Activated CD4-positive, alpha-beta T cell treated with anti-CD3 and anti-CD28 coated beads, Interleukin-2, Interleukin-4, amounts not matched to agents 100 ng/mL and 50 ng/mL, durations not matched to agents 16 hours and 8 hours (primary cell): ENCODE results near the gene NEMP1.
"Not testable (repeated sequence)": the region's sequence is repeated elsewhere in the genome, so short reads cannot be mapped to it uniquely, and the experiment has no call there.

Source experiments
- DNase-seq: peaks from one replicate; pipeline ENCODE4 v3.0.0-alpha.2; 2020; ENCODE audit warnings: low spot score

Gene NEMP1

DNA sequence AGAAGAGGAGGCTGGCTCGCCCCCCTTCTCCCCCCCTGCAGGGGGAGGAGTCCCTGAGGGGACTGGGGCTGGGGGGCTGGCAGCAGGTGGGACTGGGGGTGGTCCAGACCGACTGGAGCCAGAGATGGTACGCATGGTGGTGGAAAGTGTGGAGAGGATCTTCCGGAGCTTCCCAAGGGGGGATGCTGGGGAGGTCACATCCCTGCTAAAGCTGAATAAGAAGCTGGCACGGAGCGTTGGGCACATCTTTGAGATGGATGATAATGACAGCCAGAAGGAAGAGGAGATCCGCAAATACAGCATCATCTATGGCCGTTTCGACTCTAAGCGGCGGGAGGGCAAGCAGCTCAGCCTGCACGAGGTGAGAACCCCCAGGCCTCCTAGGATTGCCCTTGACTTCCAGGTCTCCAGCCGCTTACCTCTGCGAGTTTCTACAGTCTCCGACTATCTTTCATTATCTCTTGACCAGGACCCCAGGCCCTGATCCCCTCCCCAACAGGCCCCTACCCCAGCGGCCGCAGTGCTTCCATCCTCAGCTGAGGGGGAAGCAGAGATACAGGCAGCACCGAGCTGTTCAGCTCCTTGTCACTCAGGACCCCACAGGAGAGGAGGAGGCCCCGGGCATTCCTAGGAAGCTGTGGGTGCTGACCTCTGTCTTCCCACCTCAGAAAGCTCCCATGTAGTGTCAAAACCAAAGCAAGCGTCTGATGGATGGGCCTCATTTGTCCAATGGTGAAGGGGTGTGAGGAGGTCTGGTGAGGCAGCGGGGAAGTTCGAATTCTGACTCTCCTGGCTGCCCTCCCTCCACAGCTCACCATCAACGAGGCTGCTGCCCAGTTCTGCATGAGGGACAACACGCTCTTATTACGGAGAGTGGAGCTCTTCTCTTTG, 13.3 kb upstream of the NEMP1 start:
- no peak for DNase-seq

DNA sequence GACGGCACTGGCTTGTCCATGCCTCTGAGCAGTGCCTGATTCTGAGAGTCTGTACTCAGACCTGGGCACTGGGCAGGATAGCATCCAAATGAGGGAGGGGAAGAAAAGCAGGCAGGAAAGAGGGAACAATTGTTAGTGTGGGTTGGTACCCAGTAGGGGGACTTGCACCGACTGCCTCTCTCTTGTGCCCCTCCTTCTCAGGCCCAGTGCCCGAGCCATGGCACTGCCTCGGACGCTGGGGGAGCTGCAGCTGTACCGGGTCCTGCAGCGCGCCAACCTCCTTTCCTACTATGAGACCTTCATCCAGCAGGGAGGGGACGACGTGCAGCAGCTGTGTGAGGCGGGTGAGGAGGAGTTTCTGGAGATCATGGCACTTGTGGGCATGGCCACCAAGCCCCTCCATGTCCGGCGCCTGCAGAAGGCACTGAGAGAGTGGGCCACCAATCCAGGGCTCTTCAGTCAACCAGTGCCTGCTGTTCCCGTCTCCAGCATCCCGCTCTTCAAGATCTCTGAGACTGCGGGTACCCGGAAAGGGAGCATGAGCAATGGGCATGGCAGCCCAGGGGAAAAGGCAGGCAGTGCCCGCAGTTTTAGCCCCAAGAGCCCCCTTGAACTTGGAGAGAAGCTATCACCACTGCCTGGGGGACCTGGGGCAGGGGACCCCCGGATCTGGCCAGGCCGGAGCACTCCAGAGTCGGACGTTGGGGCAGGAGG, 12.5 kb upstream of the NEMP1 start:
- DNase-seq = no peak

DNA sequence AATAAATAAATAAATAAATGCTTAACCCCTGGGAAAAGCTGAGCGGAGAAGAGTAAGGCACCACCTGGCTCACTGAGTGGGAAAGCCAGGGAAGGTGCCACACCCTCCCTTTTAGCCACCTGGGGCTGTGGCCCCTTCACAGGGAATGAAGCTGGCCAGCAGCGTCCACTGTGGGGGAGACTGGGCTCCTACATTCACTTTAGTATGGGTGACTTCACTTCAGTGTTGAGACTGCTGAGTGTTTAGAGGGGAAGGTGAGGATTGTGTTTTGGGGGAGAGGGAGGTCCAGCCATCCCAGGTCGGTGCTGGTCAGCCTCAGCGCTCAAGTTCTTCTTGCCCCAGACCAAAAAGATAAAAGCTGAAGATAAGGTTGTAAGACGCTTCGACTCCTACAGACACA, 11.9 kb upstream of the NEMP1 start:
- no peak for DNase-seq

DNA sequence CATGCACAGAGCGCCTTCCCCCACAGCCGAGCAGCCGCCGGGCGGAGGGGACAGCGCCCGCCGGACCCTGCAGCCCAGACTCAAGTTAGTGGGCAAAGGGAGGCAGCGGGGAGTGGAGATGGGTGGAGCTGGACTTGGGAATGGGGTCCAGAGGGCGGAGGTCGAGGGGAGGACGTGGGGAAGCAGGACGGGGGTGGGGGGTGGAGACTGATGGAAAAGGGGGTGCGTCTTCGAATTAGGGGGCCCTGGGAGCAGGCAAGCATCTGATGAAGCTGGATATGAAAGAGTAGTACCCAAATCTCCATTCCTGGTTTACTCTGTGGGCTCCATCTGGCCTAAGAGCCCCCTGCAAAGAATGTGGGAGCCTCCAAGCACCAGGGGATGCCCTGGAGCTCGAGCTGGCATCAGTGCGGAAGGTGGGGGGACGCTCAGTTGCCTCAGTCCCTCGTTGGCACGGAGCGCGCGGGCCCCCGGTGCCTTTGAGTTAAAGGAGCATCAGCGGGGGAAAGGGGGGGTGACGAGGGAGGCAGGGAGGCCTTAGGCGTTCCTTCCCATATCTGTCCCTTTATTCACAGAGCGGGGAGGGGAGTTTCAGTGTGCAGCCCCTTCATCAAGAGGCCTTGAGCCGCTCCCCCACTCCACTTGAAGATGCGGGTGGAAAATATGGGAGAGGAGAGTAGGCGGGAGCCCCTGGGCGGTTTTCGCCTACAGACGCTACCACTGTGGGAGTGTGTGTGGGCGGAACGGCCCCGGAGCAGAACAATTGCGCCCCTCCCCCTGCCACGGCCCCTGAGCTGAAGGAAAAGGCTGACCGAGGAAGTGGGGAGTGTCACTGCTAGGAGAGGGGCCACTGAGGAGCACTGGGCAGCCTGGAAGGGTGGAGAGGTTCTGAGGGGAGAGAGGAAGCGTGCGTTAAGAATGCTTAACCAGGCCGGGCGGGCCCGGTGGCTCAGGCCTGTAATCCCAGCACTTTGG, 11.0 kb upstream of the NEMP1 start:
- peak; percentile 47 for DNase-seq

DNA sequence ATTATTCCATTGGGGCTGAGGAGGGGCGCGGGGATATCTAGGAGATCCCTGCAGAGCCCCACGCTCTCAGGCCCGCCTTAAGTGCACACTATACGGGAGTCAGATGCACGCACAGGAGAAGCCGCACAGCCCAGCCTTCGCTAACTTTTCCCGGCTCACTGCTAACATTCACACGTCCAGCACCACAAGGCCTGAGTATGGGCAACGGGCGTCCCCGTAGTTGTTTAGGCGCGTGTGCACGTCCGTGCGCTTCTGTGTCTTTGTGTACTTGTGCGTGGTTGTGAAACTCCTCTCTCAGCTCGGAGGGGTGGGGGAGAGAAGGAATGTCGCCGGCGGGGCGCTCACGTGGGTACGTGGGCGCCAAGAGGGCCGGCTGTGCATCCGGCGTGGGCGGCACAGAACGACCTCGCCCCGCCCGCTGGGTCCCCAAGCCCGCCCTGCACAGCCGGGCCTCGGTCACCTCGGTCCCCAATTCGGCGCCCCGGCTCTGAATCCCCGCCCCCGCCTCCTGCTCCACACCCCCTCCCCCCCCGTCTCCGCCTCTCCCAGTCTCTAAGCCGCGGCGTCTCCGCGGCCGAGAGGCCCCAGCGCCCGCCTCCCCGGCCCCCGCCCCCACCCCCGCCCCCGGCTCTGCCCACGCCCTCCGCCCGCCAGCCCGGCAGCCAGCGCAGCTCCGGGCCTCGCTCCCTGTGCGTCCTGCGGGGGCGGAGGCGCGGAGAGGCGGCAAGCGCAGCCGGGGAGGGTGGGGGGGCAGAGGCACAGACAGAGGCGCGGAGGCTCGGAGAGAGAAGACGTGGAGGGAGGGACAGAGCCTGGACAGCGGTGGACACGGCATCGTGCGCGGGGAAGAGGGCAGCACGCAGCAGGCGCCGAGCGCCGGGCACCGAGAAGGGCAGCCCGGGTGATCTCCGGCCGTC, 10.0 kb upstream of the NEMP1 start, which contains the start of gene NAB2:
NAB2 (plus strand) TSS at position 761 of the 917 bp plus-strand sequence. CDS start 158 bp downstream, outside the sequence.
- peak; percentile 95 for DNase-seq

DNA sequence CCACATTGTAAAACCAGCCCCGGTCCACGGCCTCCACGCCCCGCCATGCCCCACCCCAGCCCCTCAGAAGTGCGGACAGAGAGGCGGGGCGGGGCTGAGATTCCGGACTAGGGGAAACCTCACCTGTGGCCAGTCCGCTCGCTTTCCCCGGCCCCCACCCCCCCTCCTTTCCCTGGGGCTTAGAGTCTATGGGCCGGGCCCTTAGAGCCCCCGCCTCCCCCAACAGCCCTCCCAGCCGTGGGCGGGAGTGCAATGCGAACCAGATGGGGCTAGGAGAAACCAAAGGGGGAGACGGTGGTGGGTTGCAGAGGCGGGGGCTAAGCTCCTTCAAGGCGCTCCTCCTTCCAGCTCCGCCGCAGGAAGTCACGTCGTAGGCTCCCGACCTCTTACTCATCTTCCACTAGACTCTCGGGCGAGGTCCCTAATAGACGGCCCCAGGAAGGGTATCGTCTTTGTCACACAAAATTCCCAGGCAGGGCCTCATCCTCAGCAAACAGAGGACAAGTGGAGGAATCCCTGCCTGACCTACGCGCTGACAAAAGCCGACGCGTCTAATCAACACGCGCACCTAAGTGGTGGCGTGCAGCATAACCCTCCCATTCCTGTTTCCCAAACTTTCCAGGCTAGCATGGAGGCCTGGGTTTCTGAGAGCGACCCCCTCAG, 9.2 kb upstream of the NEMP1 start:
- peak; percentile 80 for DNase-seq

DNA sequence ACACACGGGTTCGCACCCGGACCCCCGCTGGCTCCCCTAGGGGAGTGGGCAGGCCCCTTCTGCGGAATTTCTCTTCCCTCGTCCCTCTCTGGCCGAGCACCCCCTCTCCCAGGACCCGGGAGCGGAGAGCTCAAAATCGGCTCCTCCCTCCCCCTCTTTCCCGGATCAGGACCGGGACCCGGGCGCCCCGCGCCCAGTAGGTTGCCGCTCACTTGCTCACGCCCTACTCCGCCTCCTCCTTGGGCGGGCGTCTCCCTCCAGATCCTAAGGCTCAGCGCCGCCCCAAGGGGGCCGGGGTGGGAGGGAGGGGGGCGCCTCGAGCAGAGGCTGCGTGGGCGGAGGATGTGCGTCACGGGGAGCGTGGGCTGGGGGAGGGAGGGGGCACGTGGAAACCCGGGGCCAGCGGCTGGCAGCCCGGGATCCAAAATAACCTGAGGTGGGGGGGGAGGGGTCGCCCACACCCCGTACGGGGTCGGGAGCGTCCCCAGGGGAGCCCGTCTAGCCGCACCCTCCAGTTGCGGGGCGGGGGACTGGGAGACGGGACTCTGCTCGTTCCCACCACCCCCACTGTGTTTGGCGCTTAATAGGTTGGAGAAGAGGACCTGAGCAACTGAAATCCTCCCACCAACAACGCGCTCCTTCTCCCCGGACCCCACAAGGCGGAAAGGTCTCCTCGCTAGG, 8.6 kb upstream of the NEMP1 start:
- DNase-seq = peak; percentile 88

DNA sequence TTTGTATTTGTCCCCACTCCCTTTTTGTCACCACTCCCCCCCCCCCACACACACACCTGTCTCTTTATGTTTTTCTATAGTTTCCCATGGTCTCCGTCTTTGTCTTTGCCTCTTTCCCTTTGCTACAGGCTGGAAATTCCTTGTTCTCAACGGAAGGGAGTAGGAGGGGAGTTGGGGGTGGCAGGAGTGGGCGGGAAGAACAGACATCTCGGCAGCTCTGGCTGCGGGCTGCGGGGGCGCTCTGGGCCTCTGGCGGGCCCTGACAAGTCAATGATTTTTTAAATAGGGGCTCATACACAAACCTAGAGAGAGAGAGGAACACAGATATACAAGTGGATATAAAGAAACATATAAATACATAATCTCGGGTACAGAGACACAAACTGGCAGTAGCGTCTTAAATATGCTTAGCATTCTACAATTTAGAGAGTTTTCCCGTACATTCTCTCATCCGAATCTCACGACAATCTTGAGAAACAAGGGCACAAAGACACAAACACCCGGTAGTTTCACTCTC, 8.0 kb upstream of the NEMP1 start:
- DNase-seq = peak; percentile 48

DNA sequence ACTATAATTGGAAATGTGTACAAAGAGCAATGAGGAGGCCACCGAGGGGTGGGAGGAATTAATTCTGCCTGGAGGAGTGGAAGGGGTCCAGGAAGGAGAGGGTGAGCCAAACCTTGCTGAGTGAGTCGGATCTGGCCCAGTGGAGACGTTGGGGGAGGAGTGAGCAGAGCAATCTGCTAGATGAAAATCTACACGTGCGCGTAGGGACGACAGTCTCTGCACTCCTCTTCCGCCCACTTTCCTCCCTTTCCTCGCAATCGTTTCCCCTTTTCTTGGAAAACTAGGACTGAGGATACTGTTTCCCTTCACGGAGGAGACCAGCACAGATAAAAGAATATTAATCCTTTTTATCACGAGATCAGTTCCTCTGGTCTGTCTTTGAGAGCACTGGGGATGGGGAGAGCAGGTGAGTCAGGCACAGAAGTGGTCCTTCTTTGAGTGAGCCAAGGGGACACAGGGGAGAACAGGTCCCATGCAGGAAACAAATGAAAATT, 7.5 kb upstream of the NEMP1 start:
- peak; percentile 54 for DNase-seq

DNA sequence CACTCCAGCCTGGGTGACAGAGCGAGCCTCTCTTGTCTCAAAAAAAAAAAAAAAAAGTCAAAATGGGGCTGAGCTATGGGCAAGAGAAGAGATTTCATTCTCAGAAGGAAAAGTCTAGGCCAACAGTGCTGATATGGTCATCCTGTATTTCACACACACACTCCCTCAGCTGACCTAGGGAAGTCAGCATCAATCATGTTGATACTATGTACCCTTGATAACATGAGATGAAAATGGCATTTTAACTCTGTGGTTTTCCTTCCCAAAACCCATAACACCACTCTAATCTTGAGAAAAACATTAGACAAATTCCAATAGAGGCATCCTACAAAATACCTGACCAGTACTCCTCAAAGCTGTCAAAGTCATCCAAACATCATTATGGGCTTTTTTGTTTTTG, 2.3 kb upstream of the NEMP1 start:
- no peak for DNase-seq

DNA sequence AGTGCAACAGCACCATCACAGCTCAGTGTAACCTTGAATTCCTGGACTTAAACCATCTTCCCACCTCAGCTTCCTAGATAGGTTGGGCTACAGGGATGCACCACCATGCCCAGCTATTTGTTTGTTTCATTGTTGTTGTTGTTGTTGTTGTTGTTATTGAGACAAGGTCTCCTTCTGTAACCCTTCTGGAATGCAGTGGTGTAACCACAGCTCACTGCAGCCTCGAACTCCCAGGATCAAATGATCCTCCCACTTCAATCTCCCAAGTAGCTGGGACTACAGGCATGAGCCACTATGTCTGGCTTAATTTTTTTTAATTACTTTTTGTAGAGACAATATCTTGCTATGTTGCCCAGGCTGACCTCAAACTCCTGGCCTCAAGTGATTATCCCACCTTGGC, 1.2 kb upstream of the NEMP1 start:
- DNase-seq = no peak

DNA sequence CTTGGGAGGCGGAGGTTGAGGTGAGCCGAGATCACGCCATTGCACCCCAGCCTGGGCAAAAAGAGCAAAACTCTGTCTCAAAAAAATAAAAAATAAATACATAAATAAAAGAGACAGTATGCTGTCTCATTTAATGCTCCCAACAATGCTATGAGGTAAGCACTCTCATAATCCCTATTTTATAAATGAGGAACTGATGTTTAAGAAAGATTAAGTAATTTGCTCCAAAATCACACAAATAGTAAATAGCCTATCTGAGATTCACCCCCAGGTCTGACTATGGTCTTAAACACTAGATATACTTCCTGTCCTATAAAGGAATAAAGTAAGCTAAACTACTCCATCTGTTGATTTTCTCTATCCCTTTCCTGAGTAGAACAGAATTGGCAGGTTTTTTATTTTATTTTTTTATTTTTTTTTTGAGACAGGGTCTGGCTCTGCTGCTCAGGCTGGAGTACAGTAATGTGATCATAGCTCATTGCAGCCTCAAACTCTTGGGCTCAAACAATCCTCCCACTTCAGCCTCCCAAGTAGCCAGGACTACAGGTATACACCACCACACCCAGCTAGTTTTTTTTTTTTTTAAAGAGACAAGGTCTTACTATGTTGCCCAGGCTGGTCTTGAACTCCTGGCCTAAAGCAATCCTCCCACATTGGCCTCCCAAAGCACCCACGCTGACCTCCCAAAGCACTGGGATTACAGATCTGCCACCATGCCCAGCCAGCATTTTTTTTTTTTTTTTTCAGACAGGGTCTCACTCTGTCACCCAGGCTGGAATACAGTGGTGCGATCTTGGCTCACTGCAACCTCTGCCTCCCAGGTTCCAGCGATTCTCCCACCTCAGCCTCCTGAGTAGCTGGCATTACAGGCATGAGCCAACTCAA, 4.8 kb downstream of the NEMP1 start:
- not testable (repeated sequence) for DNase-seq

DNA sequence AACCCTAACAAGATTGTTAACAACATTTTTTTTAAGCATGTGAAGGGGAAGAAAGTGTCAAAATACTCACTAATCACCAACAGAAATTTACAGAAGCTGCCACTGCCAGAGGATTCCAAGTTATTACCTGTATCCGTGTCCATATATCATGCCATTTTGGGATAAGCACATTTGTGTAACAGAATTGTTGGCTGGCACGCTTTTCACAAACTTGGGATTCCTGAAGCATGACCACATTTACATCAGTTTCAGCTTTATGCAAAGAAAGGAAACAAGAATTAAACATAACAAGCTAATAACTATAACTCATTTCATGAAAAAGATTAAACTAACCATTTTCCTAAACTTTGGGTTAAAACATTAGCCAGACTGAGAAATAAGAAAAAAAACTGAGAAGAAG, 5.9 kb downstream of the NEMP1 start:
- no peak for DNase-seq

DNA sequence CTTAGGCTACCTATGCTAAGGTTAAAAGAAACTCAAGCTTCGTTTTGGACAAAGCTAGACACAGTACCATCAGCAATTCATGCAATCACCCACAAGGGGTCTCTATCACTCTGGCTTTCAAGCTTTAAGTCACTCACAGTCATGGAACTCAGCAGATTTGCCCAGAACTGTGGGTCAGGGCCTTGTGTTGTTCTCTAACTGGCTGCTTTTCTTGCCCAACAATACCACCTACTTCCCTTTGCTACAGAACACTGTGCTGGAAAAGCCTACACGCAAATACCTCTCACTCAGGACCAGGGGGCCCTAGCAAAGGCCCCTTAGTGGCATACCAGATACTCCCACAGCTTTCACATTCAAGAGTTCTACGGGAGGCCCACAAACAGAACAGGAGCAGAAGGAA, 9.1 kb downstream of the NEMP1 start:
- peak; percentile 76 for DNase-seq

DNA sequence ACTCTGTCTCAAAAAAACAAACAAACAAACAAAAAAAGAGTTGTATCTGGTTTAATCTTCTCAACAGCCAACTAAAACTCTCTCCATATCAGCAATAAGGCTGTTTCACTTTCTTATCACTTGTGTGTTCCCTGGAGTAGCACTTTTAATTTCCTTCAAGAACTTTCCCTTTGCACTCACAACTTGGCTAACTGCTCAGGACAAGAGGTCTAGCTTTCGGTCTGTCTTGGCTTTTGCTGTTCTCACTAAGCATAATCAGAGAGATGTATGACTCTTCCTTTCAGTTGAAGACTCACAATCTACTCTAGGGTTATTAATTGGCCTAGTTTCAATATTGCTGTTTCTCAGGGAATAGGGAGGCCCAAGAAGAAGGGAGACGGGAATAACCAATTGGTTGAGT, 12.3 kb downstream of the NEMP1 start:
- no peak for DNase-seq

DNA sequence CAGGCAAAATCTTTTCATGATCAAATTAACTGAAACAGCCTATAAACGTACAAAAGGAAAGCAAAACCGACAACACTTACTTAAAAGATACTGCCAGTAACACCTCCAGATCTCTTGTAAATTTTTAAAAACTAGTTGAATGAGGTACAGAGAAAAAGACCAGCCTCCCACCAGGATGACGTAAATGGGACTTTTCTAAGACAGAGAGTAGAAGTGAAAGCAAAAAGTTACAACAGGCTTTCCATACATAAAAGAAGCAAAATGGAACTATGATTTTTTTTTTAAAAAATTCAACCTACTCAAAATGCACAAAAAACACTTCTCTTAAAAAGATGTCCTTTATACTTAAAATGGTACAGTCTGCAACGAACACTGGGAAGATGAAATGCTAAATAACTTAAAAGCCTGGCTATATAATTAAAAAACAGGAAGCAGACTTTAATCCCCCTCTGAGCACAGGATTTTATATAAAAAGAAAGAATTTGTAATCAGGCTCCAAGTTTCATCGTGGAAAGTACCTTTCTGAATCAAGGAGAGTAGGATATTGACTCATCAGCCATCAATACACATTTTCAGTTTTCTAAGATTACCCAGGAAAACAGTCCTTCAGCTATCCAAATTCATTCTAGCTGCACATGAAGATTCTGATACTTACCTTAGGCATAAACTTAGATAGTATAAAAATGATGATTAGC, 14.5 kb downstream of the NEMP1 start:
- peak; percentile 64 for DNase-seq

DNA sequence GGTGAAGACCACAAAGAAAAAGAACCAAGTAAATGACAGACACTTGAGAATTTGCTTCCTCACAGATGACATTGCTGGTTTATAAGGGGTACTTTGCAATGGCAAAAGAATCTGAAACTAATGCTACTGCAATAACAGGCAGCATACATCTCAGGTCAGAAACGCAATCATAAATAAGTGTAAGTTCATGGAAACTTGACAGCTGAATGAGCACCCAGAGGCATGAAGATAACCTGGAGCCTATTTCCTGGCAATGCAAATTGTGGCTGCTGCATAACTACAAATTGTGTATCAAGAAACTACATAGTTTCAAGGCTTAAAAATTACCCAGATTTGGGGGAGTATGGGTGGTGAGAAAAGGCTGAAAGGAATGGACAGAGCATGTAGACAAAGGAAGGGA, 20.1 kb downstream of the NEMP1 start:
- DNase-seq = no peak
